Suprapubic skin (tissue), 4 donors: ENCODE data around the gene PRIMA1. TPM values are rescaled to one million over a fixed set of nuclear protein-coding genes. Genes with fewer than 3 reads are reported as not detected.

ENCODE experiments used
- DNase-seq, 2 donors: peaks; one replicate each; pipeline ENCODE4 v3.0.0-alpha.2; 2019; ENCODE audit warnings: low spot score in 2 of 2
- H3K27ac ChIP-seq: fragments of 200-600 bp; sonication (generic); one replicate; pipeline ENCODE4 v1.5.1; 2019
- H3K27me3 ChIP-seq: fragments of 200-600 bp; sonication (generic); one replicate; pipeline ENCODE4 v1.5.1; 2019
- H3K36me3 ChIP-seq: fragments of 200-600 bp; sonication (generic); one replicate; pipeline ENCODE4 v1.5.1; 2019
- H3K4me1 ChIP-seq: fragments of 200-600 bp; sonication (generic); one replicate; pipeline ENCODE4 v1.5.1; 2019
- H3K4me3 ChIP-seq: fragments of 200-600 bp; sonication (generic); one replicate; pipeline ENCODE4 v1.5.1; 2019; ENCODE audit warnings: mild to moderate bottlenecking
- H3K9me3 ChIP-seq: fragments of 200-600 bp; sonication (generic); one replicate; pipeline ENCODE4 v1.5.1; 2019
- EP300 ChIP-seq: sonication (generic); formaldehyde crosslinking; IDR thresholded peaks from one replicate; pipeline ENCODE4 v1.6.1; 2017; ENCODE audit warnings: antibody characterized with exemption
- POLR2A ChIP-seq, 2 donors: fragments of 450-650 bp; IDR thresholded peaks; one replicate each; pipeline ENCODE4 v1.6.1; 2017; ENCODE audit warnings: antibody characterized with exemption in 2 of 2, mild to moderate bottlenecking in 2 of 2, moderate library complexity in 2 of 2
- POLR2AphosphoS5 ChIP-seq, 3 donors: sonication (generic); formaldehyde crosslinking; IDR thresholded peaks; one replicate each; pipeline ENCODE4 v1.6.1; 2017; ENCODE audit warnings: antibody characterized with exemption in 3 of 3
- WGBS: methylation state at CpG from one replicate; pipeline ENCODE4 v1.1.5; 2018; 5-methylcytosine and 5-hydroxymethylcytosine counted together
- total RNA-seq, 4 donors: library from RNA; depleted of rRNA; stranded (reverse); fragments of >200 nt; gene quantifications; one replicate each; pipeline ENCODE4 v1.1.0, GENCODE V29; 2016
- TF ChIP-seq, protein P1 (sequence below), 2 donors: fragments of 200-600 bp in 1 of 2; fragments of 450-650 bp in 1 of 2; sonication (generic) in 1 of 2; IDR thresholded peaks; one replicate each; pipeline ENCODE4 v1.5.1; 2016 to 2019; ENCODE audit warnings: antibody characterized with exemption in 2 of 2, mild to moderate bottlenecking in 1 of 2, moderate library complexity in 1 of 2

The PRIMA1 gene
- total RNA-seq, 4 donors from 2014 or later = 3.1 to 6.1 (median 3.6) TPM

GRCh38 chr14:93788543-93789227 lies 400 bp upstream of the PRIMA1 start:
- H3K27ac ChIP-seq = peak overlapping the region; percentile 68
- TF ChIP-seq, protein P1, sequence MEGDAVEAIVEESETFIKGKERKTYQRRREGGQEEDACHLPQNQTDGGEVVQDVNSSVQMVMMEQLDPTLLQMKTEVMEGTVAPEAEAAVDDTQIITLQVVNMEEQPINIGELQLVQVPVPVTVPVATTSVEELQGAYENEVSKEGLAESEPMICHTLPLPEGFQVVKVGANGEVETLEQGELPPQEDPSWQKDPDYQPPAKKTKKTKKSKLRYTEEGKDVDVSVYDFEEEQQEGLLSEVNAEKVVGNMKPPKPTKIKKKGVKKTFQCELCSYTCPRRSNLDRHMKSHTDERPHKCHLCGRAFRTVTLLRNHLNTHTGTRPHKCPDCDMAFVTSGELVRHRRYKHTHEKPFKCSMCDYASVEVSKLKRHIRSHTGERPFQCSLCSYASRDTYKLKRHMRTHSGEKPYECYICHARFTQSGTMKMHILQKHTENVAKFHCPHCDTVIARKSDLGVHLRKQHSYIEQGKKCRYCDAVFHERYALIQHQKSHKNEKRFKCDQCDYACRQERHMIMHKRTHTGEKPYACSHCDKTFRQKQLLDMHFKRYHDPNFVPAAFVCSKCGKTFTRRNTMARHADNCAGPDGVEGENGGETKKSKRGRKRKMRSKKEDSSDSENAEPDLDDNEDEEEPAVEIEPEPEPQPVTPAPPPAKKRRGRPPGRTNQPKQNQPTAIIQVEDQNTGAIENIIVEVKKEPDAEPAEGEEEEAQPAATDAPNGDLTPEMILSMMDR (IDR thresholded peaks at IDR 0.05) = peak in 1 of 2 donors; percentile 34
- no peak for TF ChIP-seq POLR2A (IDR thresholded peaks at IDR 0.05)
- no peak for DNase-seq
- no peaks in the 10 kb centered on the region for H3K36me3 ChIP-seq
- H3K4me1 ChIP-seq = peaks cover 32% of the 10 kb centered on the region
- H3K9me3 ChIP-seq = no peaks in the 10 kb centered on the region
- H3K4me3 ChIP-seq = peak overlapping the region; percentile 69
- WGBS = 2% methylated on average over 25 of the region's 79 CpGs
- peaks cover 21% of the 10 kb centered on the region for H3K27me3 ChIP-seq

DNA sequence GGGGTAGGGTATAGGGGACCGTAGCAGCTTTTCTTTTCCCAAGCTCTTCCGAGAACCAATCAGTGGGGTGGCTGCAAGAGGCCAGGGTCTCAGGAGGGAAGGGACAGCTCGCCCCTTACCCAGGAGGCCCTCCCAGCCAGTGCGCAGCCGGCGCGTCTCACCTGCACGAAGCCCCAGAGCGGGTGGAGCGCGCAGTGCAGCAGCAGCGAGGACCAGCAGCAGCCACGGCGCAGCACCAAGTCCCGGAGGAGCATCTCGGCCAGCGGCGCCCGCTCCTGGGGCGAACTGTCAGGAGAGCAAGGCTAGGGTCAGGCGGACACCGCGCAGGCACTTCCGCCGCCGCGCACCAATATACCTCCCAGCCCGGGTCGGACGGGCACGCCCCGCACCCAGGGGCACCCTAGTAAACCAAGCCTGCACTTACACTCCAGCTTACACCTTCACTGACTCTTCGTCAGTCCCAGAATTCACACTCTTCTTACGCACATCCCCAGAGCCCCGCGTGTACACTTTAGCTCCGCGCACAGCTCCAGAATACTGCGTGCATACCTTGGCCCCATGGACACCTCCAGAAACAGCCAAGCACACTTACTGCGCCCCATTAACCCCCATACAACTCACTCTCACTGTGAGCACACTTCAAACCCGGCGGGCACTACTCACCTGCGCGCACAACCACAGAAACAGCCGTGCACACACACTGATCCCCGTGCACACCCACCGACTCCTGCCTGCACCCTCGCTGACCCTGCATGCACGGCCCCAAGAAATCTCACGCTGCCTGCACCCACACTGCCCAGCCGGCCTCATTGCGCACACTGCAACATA lies 606 bp downstream of the PRIMA1 start:
- H3K4me1 ChIP-seq = peaks cover 31% of the 10 kb centered on the region

DNA sequence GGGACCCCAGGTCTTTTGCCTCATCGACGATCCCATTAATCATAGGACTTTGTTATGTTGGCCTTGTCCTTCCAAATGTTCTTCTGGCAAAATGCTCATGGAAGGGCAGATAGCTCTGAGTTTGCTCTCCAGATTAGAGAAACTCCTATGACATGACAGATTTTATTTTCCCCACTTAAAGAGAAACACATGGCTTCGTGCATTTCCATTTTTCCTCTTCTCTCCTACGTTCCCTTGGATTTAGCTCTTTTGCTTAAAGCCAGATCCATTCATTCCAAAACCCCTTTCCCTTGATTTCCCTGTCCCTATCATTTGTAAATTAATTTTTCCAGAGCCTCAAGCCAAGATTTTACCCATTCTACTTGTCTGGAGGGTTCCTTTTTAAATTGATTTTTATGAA lies 2.9 kb downstream of the PRIMA1 start:
- H3K36me3 ChIP-seq = no peaks in the 10 kb centered on the region
- H3K27me3 ChIP-seq = peaks cover 18% of the 10 kb centered on the region
- H3K9me3 ChIP-seq = no peaks in the 10 kb centered on the region
- WGBS = 50% methylated on average over 4 of the region's 4 CpGs
- no peak for DNase-seq
- TF ChIP-seq EP300 = no peak
- TF ChIP-seq POLR2AphosphoS5 (IDR thresholded peaks at IDR 0.05) = no peak
- TF ChIP-seq, protein P1 (IDR thresholded peaks at IDR 0.05) = no peak
- TF ChIP-seq POLR2A (IDR thresholded peaks at IDR 0.05) = no peak
- no peak overlapping the region for H3K27ac ChIP-seq
- H3K4me3 ChIP-seq = no peak overlapping the region
- peaks cover 21% of the 10 kb centered on the region for H3K4me1 ChIP-seq

More for the DNA sequence above, 606 bp downstream of the PRIMA1 start:
- 49% methylated on average over 33 of the region's 52 CpGs for WGBS
- H3K27me3 ChIP-seq = peaks cover 21% of the 10 kb centered on the region
- no peaks in the 10 kb centered on the region for H3K9me3 ChIP-seq
- H3K27ac ChIP-seq = no peak overlapping the region
- peak overlapping the region; percentile 69 for H3K4me3 ChIP-seq
- no peak for TF ChIP-seq POLR2AphosphoS5 (IDR thresholded peaks at IDR 0.05)
- no peak for TF ChIP-seq POLR2A (IDR thresholded peaks at IDR 0.05)
- TF ChIP-seq, protein P1 (IDR thresholded peaks at IDR 0.05) = no peak
- no peak for TF ChIP-seq EP300
- H3K36me3 ChIP-seq = no peaks in the 10 kb centered on the region
- DNase-seq = no peak

- H3K4me3 ChIP-seq = no peak overlapping the region
- 47% methylated on average over 3 of the region's 3 CpGs for WGBS
- no peaks in the 10 kb centered on the region for H3K9me3 ChIP-seq
- H3K27ac ChIP-seq = no peak overlapping the region
- DNase-seq = no peak
- H3K4me1 ChIP-seq = peaks cover 19% of the 10 kb centered on the region
- peaks cover 15% of the 10 kb centered on the region for H3K27me3 ChIP-seq
- no peak for TF ChIP-seq EP300
- no peak for TF ChIP-seq POLR2A (IDR thresholded peaks at IDR 0.05)
- TF ChIP-seq, protein P1 (IDR thresholded peaks at IDR 0.05) = no peak
- TF ChIP-seq POLR2AphosphoS5 (IDR thresholded peaks at IDR 0.05) = no peak
- no peaks in the 10 kb centered on the region for H3K36me3 ChIP-seq
Observed at GRCh38 chr14:93784878-93785277, 3.4 kb downstream of the PRIMA1 start.

- H3K4me3 ChIP-seq = no peak overlapping the region
- H3K27ac ChIP-seq = no peak overlapping the region
- H3K27me3 ChIP-seq = no peaks in the 10 kb centered on the region
- H3K9me3 ChIP-seq = no peaks in the 10 kb centered on the region
- no peaks in the 10 kb centered on the region for H3K4me1 ChIP-seq
- H3K36me3 ChIP-seq = no peaks in the 10 kb centered on the region
- no peak for DNase-seq
- no peak for TF ChIP-seq POLR2AphosphoS5 (IDR thresholded peaks at IDR 0.05)
- no peak for TF ChIP-seq POLR2A (IDR thresholded peaks at IDR 0.05)
- TF ChIP-seq EP300 = no peak
- TF ChIP-seq, protein P1 (IDR thresholded peaks at IDR 0.05) = no peak
- WGBS = 55% methylated on average over 14 of the region's 14 CpGs
Observed at GRCh38 chr14:93780813-93781400, 7.4 kb downstream of the PRIMA1 start.
